GM21786 (cell line): Measurements from ENCODE around the gene C9orf40.

ENCODE experiments used
- ATAC-seq: cut with Tn5 transposase; IDR thresholded peaks from one replicate; pipeline ENCODE4 v1.9.1; 2021; ENCODE audit not compliant: unreplicated experiment

The C9orf40 gene

DNA sequence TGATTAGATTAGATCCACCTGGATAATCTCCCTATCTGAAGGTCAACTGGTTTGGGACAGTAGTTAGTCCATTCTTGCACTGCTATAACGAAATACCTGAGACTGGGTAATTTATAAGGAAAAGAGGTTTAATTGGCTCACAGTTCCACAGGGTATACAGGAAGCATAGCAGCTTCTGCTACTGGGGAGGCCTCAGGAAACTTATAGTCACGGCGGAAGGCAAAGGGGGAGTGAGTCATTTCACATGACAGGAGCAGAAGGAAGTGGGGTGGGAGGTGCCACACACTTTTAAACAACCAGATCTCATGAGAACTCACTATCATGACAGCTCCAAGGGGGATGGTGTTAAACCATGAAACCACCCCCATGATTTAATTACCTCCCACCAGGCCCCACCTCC lies 9.9 kb downstream of the C9orf40 start:
- ATAC-seq = no peak

GRCh38 chr9:74940600-74940999 lies 12.1 kb downstream of the C9orf40 start:
- ATAC-seq = no peak

- ATAC-seq = no peak
Observed at GRCh38 chr9:74935008-74935407, 17.7 kb downstream of the C9orf40 start.

GRCh38 chr9:74921737-74922136 lies 31.0 kb downstream of the C9orf40 start:
- no peak for ATAC-seq

GRCh38 chr9:74920944-74921626 lies 31.6 kb downstream of the C9orf40 start:
- ATAC-seq = no peak

DNA sequence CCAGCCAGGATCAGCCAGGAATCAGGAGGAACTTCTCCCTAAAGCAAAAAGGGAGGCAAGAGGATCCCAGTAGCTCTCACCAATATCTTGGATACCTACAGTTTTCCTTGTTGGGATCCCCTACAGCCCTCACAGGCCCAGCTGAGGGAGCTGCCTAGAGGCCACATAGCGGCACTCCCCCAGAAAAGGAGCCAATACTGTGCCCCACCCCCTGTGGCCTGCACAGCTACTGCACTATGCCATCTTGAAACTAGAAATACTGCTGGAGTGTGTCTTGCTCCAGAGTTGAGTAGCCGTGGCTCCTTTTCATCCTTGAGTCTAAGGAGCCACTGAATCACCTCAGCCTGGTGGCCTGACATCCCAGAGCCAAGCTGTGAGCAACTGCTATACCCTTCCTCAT lies 42.7 kb downstream of the C9orf40 start:
- no peak for ATAC-seq

DNA sequence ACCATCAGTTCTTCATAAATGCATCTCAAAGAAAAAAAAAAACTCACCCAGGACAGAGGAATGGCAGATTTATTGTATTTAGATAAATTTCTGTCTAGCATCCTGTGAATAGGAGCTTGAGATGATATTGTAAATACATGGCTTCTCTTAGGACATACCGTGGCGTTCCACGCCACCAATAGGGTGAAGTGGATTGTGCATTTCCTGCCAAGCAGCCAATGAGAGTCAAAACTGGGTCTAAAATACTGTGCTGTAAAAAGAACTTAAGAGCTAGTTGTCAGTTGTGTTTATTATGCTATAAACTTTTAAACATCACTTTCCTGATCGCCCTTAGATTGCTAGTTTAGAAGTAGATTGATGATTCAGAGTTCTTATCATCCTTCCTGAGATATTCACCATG lies 44.0 kb downstream of the C9orf40 start:
- no peak for ATAC-seq

- ATAC-seq = no peak
Observed at GRCh38 chr9:74907085-74907484, 45.6 kb downstream of the C9orf40 start.

- ATAC-seq = no peak
Observed at GRCh38 chr9:74901001-74901400, 51.7 kb downstream of the C9orf40 start.
